GM12878 (cell line): ENCODE data around the gene AATF. TPM values are rescaled to one million over a fixed set of nuclear protein-coding genes. Genes with fewer than 3 reads are reported as not detected.

ENCODE experiments used
- ATAC-seq: fragments of 200-7000 bp; cut with Tn5 transposase; 3 replicates; pipeline ENCODE4 v1.9.1; 2020; ENCODE audit warnings: mild to moderate bottlenecking, moderate library complexity
- BruUV-seq: library from RNA; stranded (reverse); fragments of 400-500 nt; replicated peaks from 2 replicates; lab custom pipeline; 2021; lab: Mats Ljungman, UMichigan
- CTCF ChIA-PET: fragments of 300-600 bp; sonication (Branson Sonifier 250); formaldehyde crosslinking; extraction: SDS; loops from one replicate; lab custom pipeline; 2021; ENCODE audit warnings: inconsistent platforms; lab: Yijun Ruan, JAX
- POLR2A ChIA-PET: fragments of 350-600 bp; formaldehyde crosslinking; extraction: SDS; loops from one replicate; lab custom pipeline; 2021; ENCODE audit warnings: inconsistent platforms; lab: Charles Lee
- RAD21 ChIA-PET: fragments of 300-600 bp; sonication (Branson Sonifier 250); formaldehyde crosslinking; loops from one replicate; lab custom pipeline; 2023; ENCODE audit warnings: antibody characterized with exemption; ENCODE audit not compliant: unreplicated experiment; lab: Charles Lee
- SMC1A ChIA-PET: fragments of 300-600 bp; sonication (Branson Sonifier 250); formaldehyde crosslinking; loops from one replicate; lab custom pipeline; 2023; ENCODE audit not compliant: unreplicated experiment, uncharacterized antibody; lab: Charles Lee
- DNase-seq: peaks from one replicate; pipeline ENCODE4 v3.0.0-alpha.2; 2011; ENCODE audit warnings: low read depth, low spot score
- FAIRE-seq: peaks from 3 replicates; lab custom pipeline; 2011; peaks lifted over from hg19 to GRCh38; lab: Jason Lieb, UNC
- H2AFZ ChIP-seq: 2 replicates; pipeline ENCODE4 v1.6.0; 2011; ENCODE audit warnings: low read depth, low read length, control low read depth; ENCODE audit not compliant: control insufficient read depth
- H3K27ac ChIP-seq: 2 replicates; pipeline ENCODE4 v1.5.1; 2011; ENCODE audit warnings: control low read depth; ENCODE audit not compliant: control insufficient read depth, insufficient read depth
- H3K27me3 ChIP-seq, 2 experiments: replicated peaks in 1 of 2; 2 replicates each; pipeline versions ENCODE4 v1.6.0 to v1.6.1; 2011; ENCODE audit warnings: low read length in 1 of 2; ENCODE audit not compliant: control insufficient read depth in 2 of 2, insufficient read depth in 2 of 2
- H3K36me3 ChIP-seq, 2 experiments: 2 replicates each; pipeline ENCODE4 v1.5.1; 2011; ENCODE audit warnings: low read length in 1 of 2; ENCODE audit not compliant: control insufficient read depth in 2 of 2, insufficient read depth in 2 of 2
- H3K4me1 ChIP-seq: 2 replicates; pipeline ENCODE4 v1.6.1; 2011; ENCODE audit warnings: mild to moderate bottlenecking, low read length, moderate library complexity, mixed read lengths; ENCODE audit not compliant: control insufficient read depth, insufficient read depth
- H3K4me2 ChIP-seq: 2 replicates; pipeline ENCODE4 v1.6.0; 2011; ENCODE audit warnings: control low read depth; ENCODE audit not compliant: control insufficient read depth, insufficient read depth
- H3K4me3 ChIP-seq: fragments of 200-600 bp; sonication (generic); 2 replicates; pipeline ENCODE4 v1.5.1; 2016
- H3K79me2 ChIP-seq: 2 replicates; pipeline ENCODE4 v1.6.0; 2011; ENCODE audit warnings: low read length; ENCODE audit not compliant: control insufficient read depth, insufficient read depth
- H3K9ac ChIP-seq: 2 replicates; pipeline ENCODE4 v1.8.0; 2011; ENCODE audit warnings: low read length, control low read depth, mixed read lengths; ENCODE audit not compliant: control insufficient read depth, insufficient read depth
- H3K9me3 ChIP-seq: replicated peaks from 3 replicates; pipeline ENCODE4 v1.5.1; 2011; ENCODE audit warnings: mild to moderate bottlenecking, low read length; ENCODE audit not compliant: control insufficient read depth, insufficient read depth
- H4K20me1 ChIP-seq: 2 replicates; pipeline ENCODE4 v1.6.0; 2011; ENCODE audit not compliant: control insufficient read depth, insufficient read depth
- ASH2L ChIP-seq: fragments of 300-600, 200-600 bp; sonication (generic); IDR thresholded peaks from 2 replicates; pipeline ENCODE4 v1.6.1; 2017; ENCODE audit warnings: low read depth, mild to moderate bottlenecking, borderline replicate concordance
- BCL11A ChIP-seq: IDR thresholded peaks from 2 replicates; pipeline ENCODE4 v1.6.1; 2011; ENCODE audit warnings: low read depth, low read length
- CBFB ChIP-seq: IDR thresholded peaks from 2 replicates; pipeline ENCODE4 v1.6.1; 2016; ENCODE audit warnings: antibody characterized with exemption, low read depth
- CREB1 ChIP-seq: IDR thresholded peaks from 2 replicates; pipeline ENCODE4 v1.6.1; 2012; ENCODE audit warnings: low read depth, mild to moderate bottlenecking, inconsistent platforms
- ESRRA ChIP-seq: IDR thresholded peaks from 2 replicates; pipeline ENCODE4 v1.6.1; 2012; ENCODE audit warnings: mild to moderate bottlenecking, low read length, improper control_type of control experiment
- EZH2 ChIP-seq: IDR thresholded peaks from 2 replicates; pipeline ENCODE4 v1.6.1; 2012; ENCODE audit warnings: low read depth, mild to moderate bottlenecking, control low read depth, inconsistent platforms, low read length, borderline replicate concordance; ENCODE audit not compliant: control insufficient read depth
- GATAD2B ChIP-seq: fragments of 450-650 bp; conservative IDR thresholded peaks from 2 replicates; pipeline ENCODE4 v1.6.1; 2017; ENCODE audit warnings: low read depth, mild to moderate bottlenecking, moderate library complexity
- KLF5 ChIP-seq: fragments of 450-650 bp; IDR thresholded peaks from 2 replicates; pipeline ENCODE4 v1.6.1; 2014; ENCODE audit warnings: mild to moderate bottlenecking; ENCODE audit not compliant: partially characterized antibody
- NR2F1 ChIP-seq: fragments of 450-650 bp; conservative IDR thresholded peaks from 2 replicates; pipeline ENCODE4 v1.6.1; 2017; ENCODE audit warnings: mild to moderate bottlenecking
- PAX8 ChIP-seq: fragments of 450-650 bp; IDR thresholded peaks from 2 replicates; pipeline ENCODE4 v1.6.1; 2017; ENCODE audit warnings: mild to moderate bottlenecking, moderate library complexity
- POU2F2 ChIP-seq: IDR thresholded peaks from 3 replicates; pipeline ENCODE4 v1.6.1; 2011; ENCODE audit warnings: low read depth, mild to moderate bottlenecking, low read length, borderline replicate concordance
- RAD21 ChIP-seq: IDR thresholded peaks from 2 replicates; pipeline ENCODE4 v1.6.1; 2011; ENCODE audit warnings: mild to moderate bottlenecking, low read depth, low read length, moderate library complexity; ENCODE audit not compliant: insufficient read depth
- RUNX3 ChIP-seq: IDR thresholded peaks from 2 replicates; pipeline ENCODE4 v1.6.1; 2012; ENCODE audit warnings: low read length, inconsistent platforms
- TARDBP ChIP-seq: IDR thresholded peaks from 2 replicates; pipeline ENCODE4 v1.6.1; 2016; ENCODE audit warnings: borderline replicate concordance
- YY1 ChIP-seq: IDR thresholded peaks from 2 replicates; pipeline ENCODE4 v1.6.1; 2011; ENCODE audit warnings: low read depth, mild to moderate bottlenecking, low read length
- ZNF622 ChIP-seq: fragments of 450-650 bp; IDR thresholded peaks from 2 replicates; pipeline ENCODE4 v1.6.1; 2017; ENCODE audit warnings: mild to moderate bottlenecking, inconsistent platforms
- ZSCAN29 ChIP-seq: fragments of 450-650 bp; IDR thresholded peaks from 2 replicates; pipeline ENCODE4 v1.6.1; 2017; ENCODE audit warnings: mild to moderate bottlenecking, moderate library complexity
- WGBS: methylation state at CpG from one replicate; pipeline ENCODE4 v1.1.6; 2016; ENCODE audit warnings: low lambda C conversion rate; ENCODE audit not compliant: insufficient replicate concordance, insufficient coverage; ENCODE audit errors: missing lambda C conversion rate; 5-methylcytosine and 5-hydroxymethylcytosine counted together
- in situ Hi-C: fragments of 300-500 bp; cut with MboI; formaldehyde crosslinking; loops from 9 replicates; pipeline ENCODE4 v1.14.3; 2018; ENCODE audit warnings: mixed read lengths
- intact Hi-C: fragments of 100-400 bp; cut with micrococcal nuclease; formaldehyde crosslinking; loops from one replicate; pipeline ENCODE4 v1.14.2; 2022; ENCODE audit not compliant: unreplicated experiment
- polyA plus RNA-seq, 11 experiments: library from polyadenylated mRNA; depleted of rRNA in 4 of 11; unstranded in 6 of 11; stranded (reverse) in 5 of 11; fragments of >200 nt; fragmentation: Nextera tagmentation in 4 of 11; fragmentation: Illumina TruSeq in 1 of 11; extraction: Ambion mirVana in 4 of 11; extraction: Trizol in 1 of 11; gene quantifications; 1 replicate in 1 of 11; 2 replicates in 10 of 11; pipeline versions ENCODE4 v1.2.1 to v1.2.3, GENCODE V29; 2011 to 2016; ENCODE audit warnings: inconsistent platforms in 2 of 11, missing spikeins in 2 of 11, low read depth in 1 of 11
- total RNA-seq, 4 experiments: library from RNA; depleted of rRNA in 3 of 4; stranded (reverse); fragments of >200 nt in 3 of 4; fragmentation: Illumina TruSeq in 1 of 4; extraction: Trizol in 1 of 4; gene quantifications; 2 replicates each; pipeline versions ENCODE4 v1.2.1 to v1.2.3, GENCODE V29; 2013 to 2021
- TF ChIP-seq, protein P1 (sequence below): fragments of 450-650 bp; IDR thresholded peaks from 2 replicates; pipeline ENCODE4 v1.6.1; 2017; ENCODE audit warnings: mild to moderate bottlenecking, moderate library complexity

Gene AATF
- total and polyA plus RNA-seq, 10 of the 15 experiments (the other 5 are each of a cell fraction or from before 2014, with no cell fraction given): 36.8 to 110 (median 77.9) TPM

DNA sequence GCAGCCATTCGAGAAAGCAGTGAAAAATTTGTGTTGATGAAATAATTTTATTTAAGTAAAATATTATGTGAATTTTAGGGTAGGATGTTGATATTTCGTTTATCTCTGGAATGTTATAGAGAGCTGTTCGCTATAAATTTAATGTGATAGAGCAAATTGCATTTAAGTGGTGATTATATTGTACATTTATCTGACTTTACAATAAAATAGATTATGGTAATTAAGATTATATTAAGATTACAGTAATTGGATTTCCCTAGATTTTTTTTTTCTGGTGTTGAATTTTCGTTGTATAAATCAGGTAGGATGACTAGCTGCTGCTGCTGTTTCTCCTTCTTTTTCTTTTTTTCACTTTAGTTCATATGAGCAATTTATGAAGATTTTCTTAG lies 71.0 kb downstream of the AATF start:
- Histone ChIP-seq H3K4me1 (no peaks in the 10 kb centered on the region), H3K27ac (no peak overlapping the region), H3K9ac (no peak overlapping the region), H3K4me3 (no peak overlapping the region), H3K79me2 (peaks cover 1% of the 10 kb centered on the region; the same call in 1 of the 2 replicates), H2AFZ (no peak overlapping the region), H3K36me3 (peaks cover 0 to 13% of the 10 kb centered on the region in 2 experiments; a peak in 2 of 4 replicates), H3K9me3 (no peaks in the 10 kb centered on the region), H3K4me2 (no peak overlapping the region), H4K20me1 (no peaks in the 10 kb centered on the region), H3K27me3 (no peaks in the 10 kb centered on the region)
- ChIA-PET SMC1A (interaction anchor here (0.6 to 1.3 kb wide), 3 partner anchors 15 to 30 kb away, joined by 3 read pairs; no protein-coding TSS in a partner anchor), POLR2A (no interaction called here), CTCF (interaction anchor here (0.9 to 1.2 kb wide), 2 partner anchors 28 to 220 kb away, joined by 4 read pairs; no protein-coding TSS in a partner anchor), RAD21 (interaction anchor here (0.6 kb wide), 1 partner anchor 49 kb away, joined by 4 read pairs; no protein-coding TSS in a partner anchor)
- in situ Hi-C loops: no loop called here
- FAIRE-seq (no peak), ATAC-seq (no peak), DNase-seq (no peak)
- intact Hi-C loops: no loop called here
- TF ChIP-seq GATAD2B (no peak), PAX8 (no peak), POU2F2 (no peak), CREB1 (no peak), ASH2L (no peak), BCL11A (no peak), ZSCAN29 (no peak), YY1 (no peak)
- WGBS: 97% methylated on average over 4 of the region's 4 CpGs
- BruUV-seq: no TSS peak

DNA sequence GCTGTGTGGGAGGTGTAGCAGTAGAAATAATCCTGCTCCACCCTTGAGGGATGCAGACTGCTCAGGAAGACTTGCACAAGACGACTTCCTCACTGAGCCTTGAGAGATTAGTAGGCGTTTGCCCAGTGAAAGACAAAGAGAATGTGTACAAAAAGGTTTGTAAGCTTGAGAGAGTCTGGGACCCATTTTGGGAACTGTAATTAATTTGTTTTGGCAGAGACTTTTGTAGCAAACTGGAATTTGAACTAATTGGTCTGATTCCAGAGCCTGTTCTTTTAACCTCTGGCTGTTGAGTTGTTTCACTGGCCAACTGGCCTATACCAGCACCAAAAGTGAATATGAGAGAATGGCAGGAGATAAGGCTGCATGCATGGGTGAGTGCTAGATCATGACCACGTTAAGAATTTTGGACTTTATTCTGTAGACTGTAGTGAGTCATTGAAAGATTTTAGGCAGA lies 75.5 kb downstream of the AATF start:
- Histone ChIP-seq H3K27me3 (no peaks in the 10 kb centered on the region), H3K4me2 (no peak overlapping the region), H4K20me1 (no peaks in the 10 kb centered on the region), H3K36me3 (peaks cover 2 to 15% of the 10 kb centered on the region in 2 experiments; a peak in 2 of 4 replicates), H3K9ac (no peak overlapping the region), H3K4me1 (peaks cover 13% of the 10 kb centered on the region), H3K9me3 (no peaks in the 10 kb centered on the region; the same call in 2 of the 3 replicates), H3K27ac (no peak overlapping the region), H2AFZ (no peak overlapping the region), H3K79me2 (no peaks in the 10 kb centered on the region), H3K4me3 (no peak overlapping the region)
- DNase-seq (no peak), FAIRE-seq (no peak), ATAC-seq (no peak)
- ChIA-PET CTCF (no interaction called here), POLR2A (no interaction called here), SMC1A (no interaction called here), RAD21 (no interaction called here)
- intact Hi-C loops: no loop called here
- in situ Hi-C loops: no loop called here
- 22% methylated on average over 3 of the region's 3 CpGs for WGBS
- BruUV-seq: no TSS peak
- TF ChIP-seq TARDBP (no peak), RAD21 (no peak), ZNF622 (no peak), NR2F1 (no peak), KLF5 (no peak), RUNX3 (no peak), CBFB (no peak), ZSCAN29 (no peak), ESRRA (no peak), EZH2 (no peak)
- TF ChIP-seq, protein P1, sequence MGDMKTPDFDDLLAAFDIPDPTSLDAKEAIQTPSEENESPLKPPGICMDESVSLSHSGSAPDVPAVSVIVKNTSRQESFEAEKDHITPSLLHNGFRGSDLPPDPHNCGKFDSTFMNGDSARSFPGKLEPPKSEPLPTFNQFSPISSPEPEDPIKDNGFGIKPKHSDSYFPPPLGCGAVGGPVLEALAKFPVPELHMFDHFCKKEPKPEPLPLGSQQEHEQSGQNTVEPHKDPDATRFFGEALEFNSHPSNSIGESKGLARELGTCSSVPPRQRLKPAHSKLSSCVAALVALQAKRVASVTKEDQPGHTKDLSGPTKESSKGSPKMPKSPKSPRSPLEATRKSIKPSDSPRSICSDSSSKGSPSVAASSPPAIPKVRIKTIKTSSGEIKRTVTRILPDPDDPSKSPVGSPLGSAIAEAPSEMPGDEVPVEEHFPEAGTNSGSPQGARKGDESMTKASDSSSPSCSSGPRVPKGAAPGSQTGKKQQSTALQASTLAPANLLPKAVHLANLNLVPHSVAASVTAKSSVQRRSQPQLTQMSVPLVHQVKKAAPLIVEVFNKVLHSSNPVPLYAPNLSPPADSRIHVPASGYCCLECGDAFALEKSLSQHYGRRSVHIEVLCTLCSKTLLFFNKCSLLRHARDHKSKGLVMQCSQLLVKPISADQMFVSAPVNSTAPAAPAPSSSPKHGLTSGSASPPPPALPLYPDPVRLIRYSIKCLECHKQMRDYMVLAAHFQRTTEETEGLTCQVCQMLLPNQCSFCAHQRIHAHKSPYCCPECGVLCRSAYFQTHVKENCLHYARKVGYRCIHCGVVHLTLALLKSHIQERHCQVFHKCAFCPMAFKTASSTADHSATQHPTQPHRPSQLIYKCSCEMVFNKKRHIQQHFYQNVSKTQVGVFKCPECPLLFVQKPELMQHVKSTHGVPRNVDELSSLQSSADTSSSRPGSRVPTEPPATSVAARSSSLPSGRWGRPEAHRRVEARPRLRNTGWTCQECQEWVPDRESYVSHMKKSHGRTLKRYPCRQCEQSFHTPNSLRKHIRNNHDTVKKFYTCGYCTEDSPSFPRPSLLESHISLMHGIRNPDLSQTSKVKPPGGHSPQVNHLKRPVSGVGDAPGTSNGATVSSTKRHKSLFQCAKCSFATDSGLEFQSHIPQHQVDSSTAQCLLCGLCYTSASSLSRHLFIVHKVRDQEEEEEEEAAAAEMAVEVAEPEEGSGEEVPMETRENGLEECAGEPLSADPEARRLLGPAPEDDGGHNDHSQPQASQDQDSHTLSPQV: no peak
